HG03060 (cell line): ENCODE data around the gene SLC17A9.

Experiments
- ATAC-seq: cut with Tn5 transposase; IDR thresholded peaks from one replicate; pipeline ENCODE4 v1.9.1; 2021; ENCODE audit warnings: low read depth, moderate number of reproducible peaks; ENCODE audit not compliant: unreplicated experiment

SLC17A9 gene

GRCh38 chr20:62952373-62952967 is at the start of gene SLC17A9:
Gene SLC17A9 (plus strand): TSS chr20:62952709. CDS start chr20:62952831, 122 bp downstream.
- no peak for ATAC-seq

DNA sequence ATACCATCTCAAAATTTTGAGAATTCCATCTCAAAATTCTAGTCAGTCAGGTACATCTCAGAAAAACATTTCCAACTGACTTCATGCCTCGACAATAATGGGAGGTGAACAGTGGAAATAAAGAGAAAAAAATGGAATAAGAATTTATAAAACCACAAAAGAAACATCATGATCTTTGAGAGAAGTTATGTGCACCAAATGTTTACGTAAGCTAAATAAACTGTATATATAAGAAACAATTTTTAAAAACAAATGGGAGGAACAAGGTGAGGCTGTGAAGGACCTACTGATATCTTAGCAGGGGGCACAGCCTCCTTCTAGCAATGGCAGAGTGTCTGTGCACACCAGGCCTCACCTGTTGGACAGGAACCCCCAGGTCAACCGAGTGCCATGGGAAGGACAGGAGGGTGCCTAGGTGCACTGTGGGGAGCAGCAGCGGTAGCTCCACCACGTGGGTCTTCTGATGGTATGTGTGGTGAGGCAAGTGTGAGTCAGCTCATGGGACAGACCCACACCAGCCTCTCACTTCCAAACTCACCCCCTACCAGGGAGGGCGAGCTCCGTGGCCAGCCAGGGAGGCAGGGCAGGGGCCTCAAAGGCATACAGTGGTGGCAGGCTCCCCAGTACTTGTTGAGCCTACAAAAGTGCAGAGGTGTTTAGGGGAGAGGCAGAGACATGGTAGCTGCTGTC is 49.4 kb upstream of the SLC17A9 start:
- ATAC-seq, result no peak

- no peak for ATAC-seq
Observed at GRCh38 chr20:62905536-62906117, 46.9 kb upstream of the SLC17A9 start.

GRCh38 chr20:62906209-62906608 is 46.3 kb upstream of the SLC17A9 start:
- ATAC-seq, result no peak

DNA sequence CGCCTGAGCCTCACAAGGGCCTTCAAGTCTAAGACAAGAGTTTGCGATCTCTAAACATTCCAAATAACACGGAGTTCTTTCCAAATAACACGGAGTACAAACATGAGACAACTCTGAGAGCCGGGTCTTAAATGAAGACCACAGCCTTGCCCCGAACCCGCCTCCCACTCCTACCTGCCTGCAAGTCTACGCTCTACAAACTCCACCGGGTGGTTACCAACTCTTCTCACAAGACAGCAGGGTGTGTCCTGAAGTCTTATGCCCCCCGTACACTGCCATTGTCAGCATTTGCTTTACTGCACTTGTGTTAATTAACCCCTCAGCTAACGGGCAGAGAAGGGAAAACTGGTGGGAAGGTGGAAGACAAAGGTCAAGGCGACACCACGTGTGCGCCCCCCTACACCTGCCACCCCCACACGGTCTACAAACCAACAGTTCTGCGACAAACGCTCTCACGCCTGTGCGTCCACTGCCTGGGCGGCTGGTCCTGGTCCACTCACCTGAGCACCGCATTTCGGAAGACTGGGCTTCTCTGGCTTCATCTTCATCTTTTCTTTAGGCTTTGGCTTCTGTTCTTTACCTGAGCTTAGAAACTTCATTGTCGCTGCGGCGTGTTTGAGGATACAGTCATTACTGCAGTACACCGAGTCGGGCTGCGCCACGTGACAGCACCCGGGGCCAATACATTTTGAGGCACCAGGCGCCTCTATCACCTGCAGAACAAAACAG is 45.7 kb upstream of the SLC17A9 start:
- ATAC-seq, result no peak

DNA sequence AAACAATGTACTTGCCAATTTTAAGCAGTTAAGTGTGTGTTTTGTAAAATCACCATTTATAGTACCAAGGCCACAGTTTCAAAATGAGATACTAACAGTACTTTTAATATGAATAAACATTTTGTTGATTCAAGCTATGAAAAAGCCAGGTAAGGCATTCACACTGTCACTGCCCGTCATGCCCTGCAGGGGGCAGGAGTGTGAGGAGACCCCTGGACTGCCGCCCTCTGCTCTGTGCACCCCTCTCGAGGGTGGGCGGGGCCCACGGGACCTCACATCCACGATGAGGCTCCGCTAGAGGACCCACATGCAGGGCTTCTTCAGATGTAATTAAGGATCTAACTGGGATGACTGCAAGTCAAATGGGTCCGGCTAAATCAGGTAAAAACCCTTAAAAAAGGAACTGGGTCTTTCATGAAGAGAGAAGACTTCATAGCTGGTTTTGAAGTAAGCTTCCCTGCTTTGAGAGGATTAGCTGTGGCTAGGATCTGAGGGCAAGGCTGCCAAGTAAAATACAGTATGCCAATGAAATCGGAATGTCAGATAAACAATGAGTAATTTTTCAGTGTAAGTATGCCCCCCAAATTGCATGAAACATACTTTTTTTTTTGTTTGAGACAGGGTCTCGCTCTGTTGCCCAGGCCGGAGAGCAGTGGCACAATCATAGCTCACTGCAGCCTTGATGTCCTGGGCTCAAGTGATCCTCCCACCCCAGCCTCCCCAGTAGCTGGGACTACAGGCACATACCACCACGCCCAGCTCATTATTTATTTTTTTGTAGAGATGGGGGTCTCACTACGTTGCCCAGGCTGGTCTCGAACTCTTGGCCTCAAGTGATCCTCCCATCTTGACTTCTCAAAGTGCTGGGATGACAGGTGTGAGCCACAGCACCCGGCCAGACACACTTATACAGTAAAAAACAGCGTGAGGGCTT is 44.9 kb upstream of the SLC17A9 start:
- ATAC-seq, result no peak

GRCh38 chr20:62908971-62909791 is 43.3 kb upstream of the SLC17A9 start:
- no peak for ATAC-seq

- no peak for ATAC-seq
Observed at GRCh38 chr20:62910217-62910766, 42.2 kb upstream of the SLC17A9 start.

GRCh38 chr20:62910777-62911497 is 41.6 kb upstream of the SLC17A9 start:
- no peak for ATAC-seq

GRCh38 chr20:62911701-62912280 is 40.7 kb upstream of the SLC17A9 start:
- ATAC-seq, result no peak

DNA sequence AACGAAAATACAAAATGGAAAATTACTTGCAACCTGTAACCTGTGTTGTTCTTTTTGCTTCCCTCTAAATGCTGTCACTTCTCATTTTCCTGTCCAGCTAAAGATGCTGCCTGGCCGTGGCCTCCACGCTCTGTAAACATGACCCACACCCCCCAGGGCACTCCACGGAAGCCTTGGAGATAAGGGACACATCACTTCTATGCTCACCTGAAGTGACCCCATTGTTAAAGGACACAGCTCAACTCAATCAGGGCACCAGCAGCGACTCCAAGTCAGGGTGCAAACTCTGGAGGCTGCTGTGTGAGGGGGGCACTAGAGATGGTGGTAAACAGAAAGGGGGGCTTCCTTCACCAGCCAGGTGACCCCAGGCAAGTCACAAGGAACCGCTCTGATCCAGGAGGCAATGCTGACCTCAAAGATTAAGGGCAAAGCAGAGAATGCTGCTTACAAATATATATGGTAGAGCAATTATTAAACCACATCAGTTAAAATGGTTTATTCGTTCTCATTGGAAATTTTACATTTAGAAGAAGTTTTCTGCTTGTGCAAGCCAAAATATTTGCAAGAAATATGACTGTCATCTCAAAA is 39.4 kb upstream of the SLC17A9 start:
- no peak for ATAC-seq

- ATAC-seq, result no peak
Observed at GRCh38 chr20:62914436-62914835, 38.1 kb upstream of the SLC17A9 start.

DNA sequence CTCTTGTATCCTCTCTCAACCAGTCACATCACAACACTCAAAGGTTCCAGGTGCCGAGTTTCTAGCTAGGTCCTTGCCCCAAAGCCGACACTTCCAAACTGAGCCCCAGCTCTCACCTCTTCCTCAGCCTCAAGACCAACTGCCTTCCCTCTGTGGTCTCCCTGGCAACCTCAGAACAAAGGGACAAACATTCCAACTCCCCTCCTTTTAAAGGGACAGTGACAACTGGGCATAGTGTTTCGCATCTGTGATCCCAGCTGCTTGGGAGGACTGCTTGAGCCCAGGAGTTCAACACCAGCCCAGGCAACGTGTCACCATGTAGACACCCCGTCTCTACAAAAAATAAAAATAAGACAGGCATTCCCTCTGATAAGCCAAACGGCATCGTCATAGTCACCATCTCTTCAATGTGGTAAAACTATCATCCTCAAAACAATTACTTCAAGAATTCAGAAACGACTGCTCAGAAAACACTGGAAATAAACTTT is 37.5 kb upstream of the SLC17A9 start:
- no peak for ATAC-seq

DNA sequence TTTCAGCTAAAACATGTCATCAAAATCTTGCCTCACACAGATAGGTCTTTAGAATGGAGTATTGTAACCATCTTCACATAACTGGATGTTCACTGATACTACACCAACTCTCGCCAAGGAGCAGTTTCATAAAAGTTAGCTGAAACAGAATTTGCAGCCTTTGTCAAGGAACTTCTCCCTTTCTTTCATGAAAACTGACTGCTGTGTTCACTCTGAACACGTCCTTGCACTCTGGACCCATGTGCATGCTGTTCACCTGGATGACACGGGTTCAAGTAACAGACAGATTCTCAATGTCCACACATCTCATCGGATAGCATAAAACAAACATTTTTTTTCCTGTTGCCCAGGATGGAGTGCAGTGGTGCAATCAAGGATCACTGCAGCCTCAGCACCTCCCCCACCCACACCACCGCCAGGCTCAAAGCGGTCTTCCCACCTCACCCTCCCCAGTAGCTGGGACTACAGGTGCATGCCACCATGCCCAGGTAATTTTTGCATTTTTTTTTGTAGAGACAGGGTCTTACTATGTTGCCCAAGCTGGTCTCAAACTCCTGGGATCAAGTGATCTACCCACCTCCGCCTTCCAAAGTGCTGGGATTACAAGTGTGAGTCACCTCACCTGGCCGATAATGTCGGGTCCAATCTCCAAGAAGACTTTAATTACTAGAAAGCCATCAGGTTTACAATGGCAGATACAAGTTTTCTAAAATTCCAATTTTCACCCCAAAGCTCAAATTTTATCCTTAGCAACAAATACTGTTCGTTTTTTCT is 35.6 kb upstream of the SLC17A9 start:
- no peak for ATAC-seq

DNA sequence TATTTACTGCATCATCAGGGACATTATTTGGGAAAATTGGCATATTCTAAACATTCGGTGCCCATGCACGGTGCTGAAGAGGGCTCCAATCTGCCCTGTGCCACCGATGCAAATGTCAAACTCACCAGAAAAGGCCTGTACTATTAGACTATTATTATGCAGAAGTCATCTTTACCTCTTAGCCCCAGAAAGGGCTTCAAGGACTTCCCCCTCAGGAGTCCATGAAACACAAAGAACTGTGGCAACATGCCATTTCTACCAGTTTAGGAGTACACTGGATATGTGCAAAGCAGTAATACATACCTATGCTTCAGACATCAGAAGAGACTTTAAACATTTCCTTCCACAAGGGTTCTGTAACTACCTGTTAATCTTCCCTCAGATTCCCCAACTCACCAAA is 34.8 kb upstream of the SLC17A9 start:
- no peak for ATAC-seq

DNA sequence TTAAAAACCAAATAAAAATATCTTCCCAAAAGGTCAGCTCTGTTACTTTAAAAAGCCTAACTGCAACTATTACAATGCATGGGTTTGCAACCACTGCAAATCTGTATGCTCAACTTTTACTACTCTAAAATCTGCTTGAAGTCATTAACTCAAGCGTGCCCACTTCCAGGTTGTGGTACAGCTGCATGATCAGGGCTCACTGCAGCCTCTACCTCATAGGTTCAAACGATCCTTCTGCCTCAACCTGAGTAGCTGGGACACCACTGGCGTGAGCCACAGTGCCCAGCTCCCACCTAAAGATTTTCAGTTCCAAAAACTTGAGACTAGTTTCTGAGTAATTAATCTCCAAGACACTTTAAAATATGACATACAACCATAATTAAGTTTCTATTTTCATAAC is 34.4 kb upstream of the SLC17A9 start:
- no peak for ATAC-seq

DNA sequence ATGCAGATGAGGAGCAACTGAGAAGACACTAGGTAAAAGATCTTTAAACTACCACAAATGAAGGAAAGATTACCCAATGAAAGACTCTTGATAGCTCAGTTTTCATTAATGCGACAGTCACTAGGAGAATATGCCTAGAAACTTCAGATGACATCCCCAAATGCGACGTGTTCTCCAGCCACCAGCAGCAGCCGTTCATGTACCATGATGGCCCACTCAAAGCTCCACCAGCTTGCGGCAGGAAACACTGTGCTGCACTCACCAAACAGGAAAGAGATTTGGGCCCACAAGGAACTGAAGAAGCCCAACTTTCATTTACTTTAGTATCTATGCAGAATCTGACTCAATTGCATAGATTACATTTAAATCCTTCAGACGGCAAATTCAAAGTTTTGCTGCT is 33.7 kb upstream of the SLC17A9 start:
- no peak for ATAC-seq
